Liver (tissue), 9 donors: ENCODE data around the gene TRIM60. TPM values are rescaled to one million over a fixed set of nuclear protein-coding genes. Genes with fewer than 3 reads are reported as not detected.
"Not testable (repeated sequence)": the region's sequence is repeated elsewhere in the genome, so short reads cannot be mapped to it uniquely, and the experiment has no call there.

ENCODE experiments used
- DNase-seq: peaks from one replicate; pipeline ENCODE4 v3.0.0-alpha.2; 2017; ENCODE audit warnings: low spot score
- H3K27ac ChIP-seq, 2 donors: one replicate each; pipeline ENCODE4 v1.7.0; 2013; ENCODE audit warnings: inconsistent platforms in 2 of 2, low read length in 2 of 2, control low read depth in 1 of 2, low read depth in 1 of 2, mild to moderate bottlenecking in 1 of 2
- H3K27me3 ChIP-seq, 4 donors: one replicate each; pipeline versions ENCODE4 v1.6.1 to v1.7.0; 2013; ENCODE audit warnings: low read length in 3 of 4, inconsistent platforms in 1 of 4, mild to moderate bottlenecking in 1 of 4, moderate library complexity in 1 of 4; ENCODE audit not compliant: control insufficient read depth in 4 of 4, insufficient read depth in 4 of 4
- H3K36me3 ChIP-seq, 4 donors: one replicate each; pipeline versions ENCODE4 v1.6.1 to v1.7.0; 2013; ENCODE audit warnings: low read length in 3 of 4, mild to moderate bottlenecking in 3 of 4, low read depth in 1 of 4, moderate library complexity in 1 of 4; ENCODE audit not compliant: control insufficient read depth in 4 of 4, insufficient read depth in 3 of 4
- H3K4me1 ChIP-seq, 4 donors: one replicate each; pipeline versions ENCODE4 v1.6.1 to v1.7.0; 2013; ENCODE audit warnings: low read length in 3 of 4, mild to moderate bottlenecking in 3 of 4, moderate library complexity in 1 of 4; ENCODE audit not compliant: control insufficient read depth in 4 of 4, insufficient read depth in 4 of 4
- H3K4me3 ChIP-seq, 3 donors: one replicate each; pipeline versions ENCODE4 v1.6.1 to v1.7.0; 2013; ENCODE audit warnings: low read length in 3 of 3, control low read depth in 1 of 3, low read depth in 1 of 3, mild to moderate bottlenecking in 1 of 3
- H3K9ac ChIP-seq, 2 donors: one replicate each; pipeline ENCODE4 v1.7.0; 2013; ENCODE audit warnings: low read length in 2 of 2, mild to moderate bottlenecking in 2 of 2, moderate library complexity in 2 of 2, control low read depth in 1 of 2, low read depth in 1 of 2
- H3K9me3 ChIP-seq, 4 donors: one replicate each; pipeline versions ENCODE4 v1.6.1 to v1.7.0; 2013; ENCODE audit warnings: low read length in 3 of 4; ENCODE audit not compliant: control insufficient read depth in 4 of 4
- GABPA ChIP-seq, 2 donors: IDR thresholded peaks in 1 of 2; conservative IDR thresholded peaks in 1 of 2; 2 replicates each; pipeline ENCODE4 v1.6.1; 2016; ENCODE audit warnings: antibody characterized with exemption in 2 of 2, mild to moderate bottlenecking in 1 of 2, moderate library complexity in 1 of 2
- NR2F2 ChIP-seq: IDR thresholded peaks from 2 replicates; pipeline ENCODE4 v1.6.1; 2016; ENCODE audit warnings: antibody characterized with exemption
- RAD21 ChIP-seq, 2 donors: IDR thresholded peaks; 2 replicates each; pipeline ENCODE4 v1.6.1; 2016; ENCODE audit warnings: antibody characterized with exemption in 2 of 2, mild to moderate bottlenecking in 2 of 2
- RXRA ChIP-seq, 2 donors: IDR thresholded peaks; 2 replicates each; pipeline ENCODE4 v1.6.1; 2017 to 2018; ENCODE audit warnings: antibody characterized with exemption in 2 of 2, mild to moderate bottlenecking in 1 of 2
- TAF1 ChIP-seq: conservative IDR thresholded peaks from 2 replicates; pipeline ENCODE4 v1.6.1; 2016; ENCODE audit warnings: antibody characterized with exemption, mild to moderate bottlenecking
- whole genome bisulfite sequencing: extraction: QIAGEN DNeasy Blood & Tissue Kit; methylation state at CpG from one replicate; pipeline ENCODE4 v1.1.7; 2013; 5-methylcytosine and 5-hydroxymethylcytosine counted together
- polyA plus RNA-seq, 2 donors: library from polyadenylated mRNA; stranded (reverse) in 1 of 2; unstranded in 1 of 2; fragments of 200-250 nt in 1 of 2; fragments of >200 nt in 1 of 2; fragmentation: Nextera tagmentation in 1 of 2; extraction: Ambion mirVana in 1 of 2; gene quantifications; one replicate each; pipeline versions ENCODE4 v1.2.1 to v1.2.3, GENCODE V29; 2013 to 2015
- total RNA-seq, 2 donors: library from RNA; depleted of rRNA; stranded (reverse); fragments of >200 nt; gene quantifications; one replicate each; pipeline ENCODE4 v1.2.3, GENCODE V29; 2014
- TF ChIP-seq, protein P1 (sequence below): IDR thresholded peaks from 2 replicates; pipeline ENCODE4 v1.6.1; 2016; ENCODE audit warnings: antibody characterized with exemption
- TF ChIP-seq, protein P2 (sequence below): fragments of 150-350 bp; IDR thresholded peaks from 2 replicates; pipeline ENCODE4 v1.5.1; 2017; ENCODE audit warnings: improper control_type of control experiment, low read depth, low read length; ENCODE audit not compliant: missing input control
- donor health status: healthy.
- donor health status: healthy.
- donor health status: healthy.
- donor health status: healthy.
- donor health status: healthy.

TRIM60 gene
- total RNA-seq (not detected), polyA plus RNA-seq (not detected)

DNA sequence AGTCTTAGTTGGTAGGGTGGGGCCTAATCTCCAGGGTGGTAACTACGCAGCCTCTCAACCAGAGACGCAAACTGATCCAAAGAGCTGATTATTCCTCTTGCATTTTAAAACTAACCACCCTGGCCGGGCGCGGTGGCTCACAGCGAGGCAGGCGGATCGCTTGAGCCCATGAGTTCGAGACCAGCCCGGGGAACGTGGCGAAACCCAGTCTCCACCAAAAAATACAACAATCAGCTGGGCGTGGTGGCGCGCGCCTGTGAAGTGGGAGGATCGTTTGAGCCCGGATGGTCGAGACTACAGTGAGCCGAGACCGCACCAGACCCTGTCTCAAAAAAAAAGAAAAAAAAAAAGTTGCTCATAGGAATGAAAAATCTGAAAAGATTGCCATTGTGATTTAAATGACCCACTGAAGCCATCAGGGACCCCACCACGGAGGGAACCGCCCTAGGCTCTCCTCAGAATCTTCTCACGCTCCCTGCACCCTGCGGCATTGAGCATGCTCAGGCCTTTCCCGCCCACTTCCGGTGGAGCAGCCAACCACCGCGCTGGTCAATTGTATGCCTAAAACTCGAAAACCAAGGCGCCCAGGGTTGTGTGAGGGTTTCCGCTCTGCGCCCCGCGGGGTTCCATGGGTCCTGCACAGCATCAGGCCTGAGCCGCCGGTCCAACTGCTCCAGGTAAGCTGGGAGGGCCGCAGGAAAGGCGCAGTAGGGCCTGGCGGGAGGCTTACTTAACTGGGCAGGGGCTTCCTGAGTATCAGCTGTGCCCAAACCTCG lies at the start of gene TRIM60:
TRIM60 (plus strand) TSS at position 564 of the 776 bp plus-strand sequence. CDS start 8,074 bp downstream, outside the sequence.
- Histone ChIP-seq H3K36me3 (no peaks in the 10 kb centered on the region), H3K4me3 (no peak within 1 kb of the TSS), H3K27ac (no peak within 1 kb of the TSS), H3K9ac (no peak within 1 kb of the TSS), H3K27me3 (no peaks in the 10 kb centered on the region), H3K9me3 (no peaks in the 10 kb centered on the region), H3K4me1 (no peaks in the 10 kb centered on the region)
- DNase-seq: no peak
- WGBS: 96% methylated on average over 41 of the region's 41 CpGs
- TF ChIP-seq RAD21 (IDR thresholded peaks at IDR 0.05): no peak

DNA sequence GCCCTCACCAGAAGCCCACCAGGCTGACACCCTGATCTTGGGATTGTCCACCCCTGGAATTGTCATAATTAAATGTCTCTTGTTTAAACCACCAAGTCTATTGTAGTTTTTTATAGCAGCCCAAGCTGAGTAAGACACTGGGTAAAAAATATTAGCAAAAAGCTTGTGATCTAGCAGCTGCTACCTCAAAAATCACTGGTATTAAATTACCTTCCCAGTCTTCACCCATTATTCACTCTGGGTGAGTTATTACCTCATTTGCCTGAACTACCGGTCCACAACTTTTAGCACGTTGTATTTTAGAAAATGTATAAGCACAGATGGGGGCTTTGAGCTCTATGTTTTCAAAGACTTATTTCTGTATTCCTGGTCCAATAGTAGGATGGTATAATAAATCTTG lies 42.3 kb upstream of the TRIM60 start:
- DNase-seq: no peak
- no peaks in the 10 kb centered on the region for H3K36me3 ChIP-seq
- H3K4me1 ChIP-seq: no peaks in the 10 kb centered on the region
- 80% methylated on average over 2 of the region's 2 CpGs for WGBS
- TF ChIP-seq NR2F2: no peak
- no peak for TF ChIP-seq GABPA (IDR thresholded peaks at IDR 0.05 in 1 of 2, conservative IDR thresholded peaks at IDR 0.05 in 1 of 2)
- TF ChIP-seq, protein P1, sequence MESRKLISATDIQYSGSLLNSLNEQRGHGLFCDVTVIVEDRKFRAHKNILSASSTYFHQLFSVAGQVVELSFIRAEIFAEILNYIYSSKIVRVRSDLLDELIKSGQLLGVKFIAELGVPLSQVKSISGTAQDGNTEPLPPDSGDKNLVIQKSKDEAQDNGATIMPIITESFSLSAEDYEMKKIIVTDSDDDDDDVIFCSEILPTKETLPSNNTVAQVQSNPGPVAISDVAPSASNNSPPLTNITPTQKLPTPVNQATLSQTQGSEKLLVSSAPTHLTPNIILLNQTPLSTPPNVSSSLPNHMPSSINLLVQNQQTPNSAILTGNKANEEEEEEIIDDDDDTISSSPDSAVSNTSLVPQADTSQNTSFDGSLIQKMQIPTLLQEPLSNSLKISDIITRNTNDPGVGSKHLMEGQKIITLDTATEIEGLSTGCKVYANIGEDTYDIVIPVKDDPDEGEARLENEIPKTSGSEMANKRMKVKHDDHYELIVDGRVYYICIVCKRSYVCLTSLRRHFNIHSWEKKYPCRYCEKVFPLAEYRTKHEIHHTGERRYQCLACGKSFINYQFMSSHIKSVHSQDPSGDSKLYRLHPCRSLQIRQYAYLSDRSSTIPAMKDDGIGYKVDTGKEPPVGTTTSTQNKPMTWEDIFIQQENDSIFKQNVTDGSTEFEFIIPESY: no peak
- TF ChIP-seq RAD21 (IDR thresholded peaks at IDR 0.05): no peak
- no peak for TF ChIP-seq TAF1
- no peak for TF ChIP-seq RXRA (IDR thresholded peaks at IDR 0.05)
- TF ChIP-seq, protein P2, sequence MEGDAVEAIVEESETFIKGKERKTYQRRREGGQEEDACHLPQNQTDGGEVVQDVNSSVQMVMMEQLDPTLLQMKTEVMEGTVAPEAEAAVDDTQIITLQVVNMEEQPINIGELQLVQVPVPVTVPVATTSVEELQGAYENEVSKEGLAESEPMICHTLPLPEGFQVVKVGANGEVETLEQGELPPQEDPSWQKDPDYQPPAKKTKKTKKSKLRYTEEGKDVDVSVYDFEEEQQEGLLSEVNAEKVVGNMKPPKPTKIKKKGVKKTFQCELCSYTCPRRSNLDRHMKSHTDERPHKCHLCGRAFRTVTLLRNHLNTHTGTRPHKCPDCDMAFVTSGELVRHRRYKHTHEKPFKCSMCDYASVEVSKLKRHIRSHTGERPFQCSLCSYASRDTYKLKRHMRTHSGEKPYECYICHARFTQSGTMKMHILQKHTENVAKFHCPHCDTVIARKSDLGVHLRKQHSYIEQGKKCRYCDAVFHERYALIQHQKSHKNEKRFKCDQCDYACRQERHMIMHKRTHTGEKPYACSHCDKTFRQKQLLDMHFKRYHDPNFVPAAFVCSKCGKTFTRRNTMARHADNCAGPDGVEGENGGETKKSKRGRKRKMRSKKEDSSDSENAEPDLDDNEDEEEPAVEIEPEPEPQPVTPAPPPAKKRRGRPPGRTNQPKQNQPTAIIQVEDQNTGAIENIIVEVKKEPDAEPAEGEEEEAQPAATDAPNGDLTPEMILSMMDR: no peak
- H3K27me3 ChIP-seq: no peaks in the 10 kb centered on the region
- H3K9ac ChIP-seq: no peak overlapping the region
- peaks cover 0 to 3% (median 2%) of the 10 kb centered on the region in 4 donors for H3K9me3 ChIP-seq
- H3K4me3 ChIP-seq: no peak overlapping the region
- no peak overlapping the region for H3K27ac ChIP-seq

DNA sequence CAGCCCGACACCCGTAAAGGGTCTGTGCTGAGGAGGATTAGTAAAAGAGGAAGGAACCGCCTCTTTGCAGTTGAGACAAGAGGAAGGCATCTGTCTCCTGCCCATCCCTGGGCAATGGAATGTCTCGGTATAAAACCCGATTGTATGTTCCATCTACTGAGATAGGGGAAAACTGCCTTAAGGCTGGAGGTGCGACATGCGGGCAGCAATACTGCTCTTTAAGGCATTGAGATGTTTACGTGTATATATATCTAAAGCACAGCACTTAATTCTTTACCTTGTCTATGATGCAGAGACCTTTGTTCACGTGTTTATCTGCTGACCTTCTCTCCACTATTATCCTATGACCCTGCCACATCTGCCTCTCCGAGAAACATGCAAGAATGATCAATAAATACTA lies 41.0 kb upstream of the TRIM60 start:
- H3K27ac ChIP-seq, H3K9me3 ChIP-seq, H3K9ac ChIP-seq, H3K36me3 ChIP-seq, H3K27me3 ChIP-seq, H3K4me1 ChIP-seq, DNase-seq, H3K4me3 ChIP-seq: not testable (repeated sequence)
- WGBS: 67% methylated on average over 10 of the region's 10 CpGs

DNA sequence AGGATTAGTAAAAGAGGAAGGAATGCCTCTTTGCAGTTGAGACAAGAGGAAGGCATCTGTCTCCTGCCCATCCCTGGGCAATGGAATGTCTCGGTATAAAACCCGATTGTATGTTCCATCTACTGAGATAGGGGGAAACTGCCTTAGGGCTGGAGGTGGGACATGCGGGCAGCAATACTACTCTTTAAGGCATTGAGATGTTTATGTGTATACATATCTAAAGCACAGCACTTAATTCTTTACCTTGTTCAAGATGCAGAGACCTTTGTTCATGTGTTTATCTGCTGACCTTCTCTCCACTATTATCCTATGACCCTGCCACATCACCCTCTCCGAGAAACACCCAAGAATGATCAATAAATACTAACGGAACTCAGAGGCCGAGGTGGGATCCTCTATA lies 35.7 kb upstream of the TRIM60 start:
- H3K27ac ChIP-seq, DNase-seq, H3K9me3 ChIP-seq, H3K9ac ChIP-seq, H3K4me3 ChIP-seq, H3K36me3 ChIP-seq, H3K27me3 ChIP-seq, H3K4me1 ChIP-seq: not testable (repeated sequence)
- WGBS: 63% methylated on average over 6 of the region's 6 CpGs
